Common myeloid progenitor, CD34-positive (primary cell): ENCODE data around the gene ATP2A2.
A peak's percentile ranks its signal among the peaks of the same experiment; 100 is the strongest.
"Not testable (repeated sequence)": the region's sequence is repeated elsewhere in the genome, so short reads cannot be mapped to it uniquely, and the experiment has no call there.

ENCODE experiments used
- CTCF ChIA-PET: fragments of 350-600 bp; sonication (Branson Sonifier 250); formaldehyde crosslinking; loops from one replicate; lab custom pipeline; 2021; ENCODE audit warnings: antibody characterized with exemption; lab: Charles Lee
- POLR2A ChIA-PET: fragments of 350-600 bp; sonication (Branson Sonifier 250); formaldehyde crosslinking; loops from one replicate; lab custom pipeline; 2021; ENCODE audit warnings: antibody characterized with exemption; lab: Charles Lee
- DNase-seq, 3 donors: peaks; one replicate each; pipeline versions ENCODE4 v3.0.0 to v3.0.0-alpha.2; 2013
- H3K27ac ChIP-seq, 2 experiments: 1 replicate in 1 of 2; 2 replicates in 1 of 2; pipeline ENCODE4 v1.7.0; 2013; ENCODE audit warnings: inconsistent platforms in 2 of 2, low read length in 2 of 2, mild to moderate bottlenecking in 2 of 2, low read depth in 1 of 2, moderate library complexity in 1 of 2; ENCODE audit not compliant: severe bottlenecking in 2 of 2, insufficient read depth in 1 of 2, poor library complexity in 1 of 2
- H3K27me3 ChIP-seq, 5 experiments: replicated peaks in 2 of 5; 1 replicate in 3 of 5; 2 replicates in 2 of 5; pipeline versions ENCODE4 v1.6.1 to v1.7.0; 2013; ENCODE audit warnings: low read length in 4 of 5, mild to moderate bottlenecking in 2 of 5, moderate library complexity in 2 of 5, inconsistent platforms in 1 of 5; ENCODE audit not compliant: insufficient read depth in 5 of 5, control insufficient read depth in 4 of 5
- H3K36me3 ChIP-seq, 4 experiments: 1 replicate in 2 of 4; 2 replicates in 2 of 4; pipeline versions ENCODE4 v1.6.1 to v1.7.0; 2013; ENCODE audit warnings: low read length in 3 of 4, control low read depth in 1 of 4, mild to moderate bottlenecking in 1 of 4; ENCODE audit not compliant: control insufficient read depth in 4 of 4, insufficient read depth in 4 of 4
- H3K4me1 ChIP-seq, 4 experiments: 1 replicate in 3 of 4; 2 replicates in 1 of 4; pipeline versions ENCODE4 v1.6.1 to v1.7.1; 2013; ENCODE audit warnings: low read length in 3 of 4, mild to moderate bottlenecking in 3 of 4, control low read depth in 1 of 4, inconsistent platforms in 1 of 4, moderate library complexity in 1 of 4; ENCODE audit not compliant: control insufficient read depth in 4 of 4, insufficient read depth in 4 of 4; ENCODE audit errors: control extremely low read depth in 1 of 4
- H3K4me3 ChIP-seq, 7 experiments: 1 replicate in 4 of 7; 2 replicates in 3 of 7; pipeline versions ENCODE4 v1.5.1 to v1.7.0; 2013; ENCODE audit warnings: mild to moderate bottlenecking in 7 of 7, low read length in 6 of 7, moderate library complexity in 6 of 7, inconsistent platforms in 2 of 7, low read depth in 2 of 7, control low read depth in 1 of 7; ENCODE audit not compliant: insufficient read depth in 4 of 7, control insufficient read depth in 1 of 7; ENCODE audit errors: extremely low read depth in 1 of 7
- H3K9me3 ChIP-seq, 5 experiments: 1 replicate in 4 of 5; 2 replicates in 1 of 5; pipeline versions ENCODE4 v1.6.1 to v1.7.1; 2013; ENCODE audit warnings: low read length in 4 of 5, mild to moderate bottlenecking in 2 of 5, inconsistent platforms in 1 of 5, low read depth in 1 of 5, moderate library complexity in 1 of 5; ENCODE audit not compliant: control insufficient read depth in 4 of 5, insufficient read depth in 2 of 5; ENCODE audit errors: control extremely low read depth in 1 of 5
- WGBS: methylation state at CpG from one replicate; pipeline ENCODE4 v1.1.5; 2013; ENCODE audit not compliant: insufficient coverage; 5-methylcytosine and 5-hydroxymethylcytosine counted together

ATP2A2 gene

DNA sequence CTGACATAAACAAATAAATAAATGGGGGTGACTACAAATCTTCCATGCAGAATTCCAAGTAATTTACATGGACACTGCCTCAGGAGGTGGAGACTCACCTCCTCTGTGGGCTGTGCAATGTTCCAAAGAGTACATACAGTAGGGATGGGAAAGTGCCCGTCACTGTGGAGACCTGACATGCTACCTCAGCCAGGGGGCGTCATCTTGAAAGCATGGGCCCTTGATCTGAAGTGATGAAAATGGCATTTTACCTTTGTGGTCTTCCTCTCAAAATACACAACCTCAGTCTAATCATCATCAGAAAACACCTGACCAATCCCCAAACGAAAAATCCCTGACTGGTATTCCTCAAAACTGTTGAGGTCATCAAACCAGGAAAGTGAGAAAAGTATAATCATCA lies 74.0 kb downstream of the ATP2A2 start:
- ChIA-PET POLR2A (no interaction called here), CTCF (interaction anchor here (1.3 to 3.0 kb wide), 4 partner anchors 10 to 77 kb away, joined by 3 to 7 read pairs (median 5); no protein-coding TSS in a partner anchor)
- peaks cover 24 to 50% (median 44%) of the 10 kb centered on the region in 4 experiments for H3K4me1 ChIP-seq
- 6% methylated on average over 2 of the region's 3 CpGs for WGBS
- H3K27me3 ChIP-seq: no peaks in the 10 kb centered on the region
- DNase-seq: peak; percentile 46 to 74 (median 63)
- peak overlapping the region in 1 of 2 experiments; percentile 44 for H3K27ac ChIP-seq
- H3K4me3 ChIP-seq: peak overlapping the region in 4 of 7 experiments; percentile 22 to 61 (median 26)
- H3K36me3 ChIP-seq: peaks cover 0 to 7% (median 0%) of the 10 kb centered on the region in 4 experiments
- H3K9me3 ChIP-seq: no peaks in the 10 kb centered on the region

- POLR2A ChIA-PET, H3K27me3 ChIP-seq, H3K27ac ChIP-seq, H3K4me3 ChIP-seq, H3K9me3 ChIP-seq, H3K36me3 ChIP-seq: not testable (repeated sequence)
- 97% methylated on average over 5 of the region's 8 CpGs for WGBS
- DNase-seq: peak; percentile 39 to 70 (median 68)
- CTCF ChIA-PET: interaction anchor here (1.0 to 3.8 kb wide), 4 partner anchors 9 to 64 kb away, joined by 3 to 14 read pairs (median 4); no protein-coding TSS in a partner anchor
- H3K4me1 ChIP-seq: peaks cover 12 to 25% (median 18%) of the 10 kb centered on the region in 4 experiments
Measured at GRCh38 chr12:110358384-110359097, 77.5 kb downstream of the ATP2A2 start.

DNA sequence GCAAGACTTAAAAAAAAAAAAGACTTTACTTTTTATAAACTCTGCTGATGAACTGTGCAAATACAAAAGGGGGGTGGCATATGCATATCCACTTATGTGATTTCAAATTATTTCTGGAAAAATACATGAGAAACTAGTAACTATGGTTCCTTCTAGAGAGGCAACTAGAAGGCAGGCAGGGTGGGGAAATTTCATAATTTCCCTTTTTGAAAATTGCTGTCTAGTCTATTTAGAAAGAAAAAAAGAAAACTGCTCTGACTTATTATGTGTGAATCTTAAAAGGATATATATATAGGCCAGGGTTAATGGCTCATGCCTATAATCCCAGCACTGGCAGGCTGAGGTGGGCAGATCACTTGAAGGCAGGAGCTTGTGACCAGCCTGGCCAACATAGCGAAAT lies 80.2 kb downstream of the ATP2A2 start:
- H3K4me1 ChIP-seq: peaks cover 0 to 18% (median 12%) of the 10 kb centered on the region in 4 experiments
- no peak overlapping the region for H3K27ac ChIP-seq
- no peaks in the 10 kb centered on the region for H3K9me3 ChIP-seq
- no peaks in the 10 kb centered on the region for H3K27me3 ChIP-seq
- POLR2A ChIA-PET: interaction anchor here (0.7 kb wide), 1 partner anchor 23 kb away, joined by 3 read pairs; no protein-coding TSS in a partner anchor
- no peaks in the 10 kb centered on the region for H3K36me3 ChIP-seq
- no peak for DNase-seq
- H3K4me3 ChIP-seq: no peak overlapping the region
- CTCF ChIA-PET: interaction anchor here (0.7 kb wide), 1 partner anchor 16 kb away, joined by 3 read pairs; no protein-coding TSS in a partner anchor
- WGBS: no CpG with 5 or more reads among the region's 1 CpG

DNA sequence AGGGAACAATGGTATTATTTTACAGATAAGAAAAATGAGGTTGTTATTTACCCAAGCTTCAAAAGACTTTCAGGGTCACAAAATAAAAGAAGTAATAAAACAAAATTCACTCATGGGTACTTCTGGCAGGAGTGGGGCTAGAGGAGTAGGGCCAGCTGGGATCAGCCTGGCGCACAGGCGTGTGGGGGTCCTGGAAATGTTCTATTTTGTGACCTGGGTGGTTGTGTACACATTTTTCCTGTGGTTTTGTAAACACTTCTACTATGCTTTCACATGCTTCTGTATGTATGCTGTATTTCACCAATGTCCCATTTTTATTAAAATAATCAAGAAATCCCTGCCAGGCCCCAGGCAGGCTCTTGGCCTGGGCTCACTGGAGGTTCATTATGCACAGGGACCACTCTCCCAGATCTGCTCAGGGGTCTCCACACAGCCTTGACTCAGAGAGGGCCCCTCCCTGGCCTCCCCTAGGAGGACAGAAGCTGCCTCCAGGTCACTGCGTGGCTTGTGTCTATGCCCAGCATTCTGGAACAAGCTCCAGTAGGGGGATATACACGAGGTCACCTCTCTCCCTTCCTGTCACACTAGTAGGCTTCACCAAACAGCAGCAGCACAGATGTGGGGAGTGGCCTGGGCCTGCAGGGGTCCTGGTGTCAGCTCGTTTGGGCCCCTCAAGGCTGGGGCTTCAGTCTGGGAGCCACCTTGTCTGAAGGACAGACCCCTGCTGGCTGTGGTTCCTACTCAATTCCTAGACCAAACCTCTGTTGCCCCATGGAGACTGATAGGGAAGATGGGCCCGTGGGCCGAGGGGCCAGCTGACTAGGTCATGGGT lies 84.7 kb downstream of the ATP2A2 start:
- Histone ChIP-seq H3K4me3 (no peak overlapping the region), H3K4me1 (peaks cover 0 to 31% (median 26%) of the 10 kb centered on the region in 4 experiments), H3K36me3 (peaks cover 0 to 10% (median 6%) of the 10 kb centered on the region in 4 experiments), H3K9me3 (no peaks in the 10 kb centered on the region), H3K27me3 (no peaks in the 10 kb centered on the region), H3K27ac (peak overlapping the region in 1 of 2 experiments; percentile 43)
- peak in 1 of 3 donors; percentile 44 for DNase-seq
- WGBS: 80% methylated on average over 5 of the region's 7 CpGs
- ChIA-PET POLR2A (no interaction called here), CTCF (interaction anchor here (0.6 to 1.9 kb wide), 8 partner anchors 9 to 200 kb away, joined by 3 to 7 read pairs (median 4); no protein-coding TSS in a partner anchor)

DNA sequence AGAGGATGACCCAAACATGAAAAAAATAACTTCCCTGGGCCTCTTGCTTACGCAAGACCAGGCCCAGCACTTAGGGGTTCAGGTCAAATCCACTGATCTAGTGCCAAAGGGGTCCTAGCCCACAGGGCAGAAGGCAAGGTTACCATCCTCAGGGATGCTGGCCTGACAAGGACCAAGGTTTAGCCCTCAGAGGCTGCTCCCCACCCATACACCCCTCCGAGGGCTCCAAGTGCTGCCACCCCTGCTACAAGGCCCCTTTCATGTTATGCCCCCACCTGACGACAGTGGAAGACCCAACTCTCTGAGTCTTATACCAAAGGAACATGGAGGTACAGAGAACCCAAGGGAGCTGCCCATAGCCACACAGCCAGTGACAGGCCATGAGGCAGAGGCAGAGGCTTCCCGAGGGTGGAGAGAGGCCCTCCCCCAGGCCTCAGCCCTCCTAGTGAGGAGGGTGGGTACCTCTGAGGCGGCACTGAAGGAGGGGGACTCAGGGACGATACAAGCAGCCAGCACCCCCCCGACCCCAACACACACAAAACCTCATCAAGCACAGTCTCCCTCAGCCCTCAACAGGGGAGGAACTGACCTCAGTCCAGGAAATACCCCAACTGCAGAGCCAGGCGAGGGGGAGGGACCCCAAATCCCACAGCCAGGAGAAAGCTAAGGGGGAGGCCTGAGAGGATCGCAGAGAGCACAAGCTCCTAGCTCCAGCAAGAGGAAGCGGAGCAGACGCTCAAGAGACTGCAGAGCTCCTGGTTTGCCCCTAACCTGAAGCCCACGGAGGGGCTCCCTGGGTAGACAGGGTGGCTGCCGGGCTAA lies 85.5 kb downstream of the ATP2A2 start:
- H3K4me3 ChIP-seq: peak overlapping the region in 2 of 7 experiments; percentile 11 to 25
- DNase-seq: peak in 2 of 3 donors; percentile 71 to 72
- ChIA-PET CTCF (interaction anchor here (0.7 to 1.9 kb wide), 7 partner anchors 9 to 65 kb away, joined by 3 to 8 read pairs (median 6); no protein-coding TSS in a partner anchor), POLR2A (interaction anchor here (0.6 to 1.2 kb wide), 2 partner anchors 18 to 268 kb away, joined by 3 to 6 read pairs; no protein-coding TSS in a partner anchor)
- no peaks in the 10 kb centered on the region for H3K9me3 ChIP-seq
- peaks cover 0 to 18% (median 10%) of the 10 kb centered on the region in 4 experiments for H3K36me3 ChIP-seq
- no peaks in the 10 kb centered on the region for H3K27me3 ChIP-seq
- H3K27ac ChIP-seq: peak overlapping the region; percentile 32 to 40
- 56% methylated on average over 7 of the region's 13 CpGs for WGBS
- peaks cover 0 to 28% (median 24%) of the 10 kb centered on the region in 4 experiments for H3K4me1 ChIP-seq

GRCh38 chr12:110367181-110367864 lies 86.3 kb downstream of the ATP2A2 start:
- peaks cover 0 to 28% (median 24%) of the 10 kb centered on the region in 4 experiments for H3K4me1 ChIP-seq
- DNase-seq: no peak
- CTCF ChIA-PET: interaction anchor here (0.7 to 1.9 kb wide), 5 partner anchors 8 to 64 kb away, joined by 3 to 8 read pairs (median 6); no protein-coding TSS in a partner anchor
- H3K36me3 ChIP-seq: peaks cover 4 to 26% (median 15%) of the 10 kb centered on the region in 4 experiments
- no peak overlapping the region for H3K4me3 ChIP-seq
- H3K9me3 ChIP-seq: no peaks in the 10 kb centered on the region
- peak overlapping the region in 1 of 2 experiments; percentile 32 for H3K27ac ChIP-seq
- 94% methylated on average over 12 of the region's 15 CpGs for WGBS
- no peaks in the 10 kb centered on the region for H3K27me3 ChIP-seq
- POLR2A ChIA-PET: interaction anchor here (1.2 kb wide), 1 partner anchor 18 kb away, joined by 3 read pairs; no protein-coding TSS in a partner anchor
